NCI-H510A treated with DMSO at 0.1 percent for 48 hours (cell line): ENCODE measurements around the gene ITGAV.

Experiments
- DNase-seq: peaks from one replicate; lab custom pipeline; 2025; lab: John Stamatoyannopoulos, UW

ITGAV gene

DNA sequence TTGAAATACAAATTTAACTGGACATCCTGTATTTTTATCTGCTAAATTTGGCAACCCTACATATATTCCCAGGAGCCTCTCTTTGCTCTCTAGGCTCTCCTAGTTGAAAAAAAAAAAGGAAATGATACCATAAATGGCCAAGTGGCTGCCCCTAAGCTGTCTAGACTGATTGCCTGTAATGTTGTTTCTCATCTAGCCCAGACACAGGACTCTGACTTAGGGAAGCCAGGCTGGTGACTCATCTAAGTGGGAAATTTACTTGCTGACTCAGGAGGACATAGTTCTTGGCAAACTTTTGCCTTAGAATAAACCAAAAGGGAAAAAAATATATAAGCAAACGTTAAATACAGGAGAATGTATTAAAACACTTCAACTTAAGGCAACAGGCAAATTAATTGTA lies 14.6 kb upstream of the ITGAV start:
- no peak for DNase-seq

DNA sequence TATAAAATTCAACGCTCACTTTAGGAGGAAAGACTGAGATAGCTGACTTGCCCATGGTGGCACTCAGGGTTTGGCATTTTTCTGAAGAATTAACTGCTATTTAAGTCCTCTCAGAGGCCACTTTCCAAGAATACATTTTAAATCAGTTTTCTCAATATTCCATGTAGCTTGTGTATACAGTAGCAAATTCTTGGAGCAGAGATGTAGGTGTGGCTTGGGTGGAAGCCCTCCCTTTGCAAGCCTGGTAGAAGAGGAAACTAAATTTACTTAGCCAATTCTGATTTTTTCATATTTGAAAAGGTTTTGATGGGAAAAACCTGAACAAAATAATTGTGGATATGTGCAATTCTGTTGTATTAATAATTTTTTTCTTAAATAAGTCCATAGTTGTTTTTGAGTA lies 14.0 kb upstream of the ITGAV start:
- DNase-seq, result no peak

DNA sequence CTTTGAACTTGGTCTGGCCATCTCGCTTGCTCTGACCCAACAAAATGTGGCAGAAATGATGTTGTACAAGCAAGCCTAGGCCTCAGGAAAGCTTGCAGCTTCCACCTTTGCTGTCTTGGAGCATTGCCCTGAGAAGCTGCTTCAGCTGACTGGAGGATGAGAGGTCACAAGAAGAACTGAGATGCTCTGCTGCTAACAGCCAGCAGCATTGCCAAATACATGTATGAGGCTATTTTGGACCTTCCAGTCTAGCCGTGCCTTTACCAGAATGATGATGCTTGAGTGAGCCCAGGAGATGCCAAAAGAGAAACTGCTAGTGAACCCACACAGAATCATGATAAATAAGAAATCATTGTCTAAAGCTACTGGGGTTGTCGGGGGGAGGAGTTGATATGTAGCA lies 13.2 kb upstream of the ITGAV start:
- DNase-seq, result no peak

DNA sequence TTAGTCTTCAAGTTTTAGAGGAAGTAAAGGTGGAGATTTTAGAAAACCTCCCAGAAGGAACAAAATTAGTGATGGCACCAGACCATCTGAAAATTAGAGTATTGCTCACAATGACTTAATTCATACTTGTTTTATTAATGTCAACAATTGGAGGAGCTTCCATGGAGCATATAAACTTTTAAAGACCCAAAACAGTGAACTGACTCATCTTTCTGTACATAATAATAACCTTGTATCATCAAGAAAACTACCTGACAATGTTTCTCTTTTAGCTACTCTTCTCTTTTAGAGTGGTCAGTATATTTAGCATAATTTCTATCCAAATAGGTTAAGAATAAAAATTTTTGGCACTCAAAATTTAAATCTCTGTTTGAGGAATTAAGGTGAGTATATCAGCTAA lies 7.2 kb upstream of the ITGAV start:
- DNase-seq, result no peak

GRCh38 chr2:186584053-186584452 lies 5.8 kb upstream of the ITGAV start:
- no peak for DNase-seq

- DNase-seq, result no peak
Measured at GRCh38 chr2:186588421-186588820, 1.4 kb upstream of the ITGAV start.

DNA sequence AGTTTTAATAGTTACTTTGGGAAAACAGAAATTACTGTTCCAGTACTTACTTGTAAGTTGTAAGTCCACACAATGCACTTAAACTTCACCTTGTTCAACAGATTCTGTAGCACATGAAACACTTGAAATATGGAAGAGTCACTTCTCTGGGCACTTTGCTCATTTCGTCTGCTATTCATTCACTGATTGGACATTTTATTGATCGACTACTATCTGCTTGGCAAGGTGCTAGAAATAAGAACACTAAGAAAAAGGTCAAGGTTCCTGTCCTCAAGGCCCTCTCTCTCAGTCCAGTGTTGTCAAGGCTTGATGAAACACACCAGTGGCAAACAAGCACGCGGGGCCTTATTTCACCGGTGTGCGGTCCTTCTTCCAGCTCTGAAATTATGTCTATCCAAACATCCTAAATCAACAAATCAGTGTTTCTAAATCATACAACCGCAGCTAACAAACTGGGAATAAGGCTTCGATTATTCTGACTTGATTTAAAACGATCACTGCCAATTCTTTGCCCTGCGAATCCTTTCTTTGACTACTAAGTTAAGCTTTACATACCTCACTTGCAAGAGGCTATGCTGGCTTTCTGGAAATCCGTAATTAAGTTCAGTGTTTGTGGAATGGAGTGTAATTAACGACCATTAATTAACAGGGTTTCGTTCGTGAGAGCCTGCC lies 780 bp upstream of the ITGAV start:
- no peak for DNase-seq

DNA sequence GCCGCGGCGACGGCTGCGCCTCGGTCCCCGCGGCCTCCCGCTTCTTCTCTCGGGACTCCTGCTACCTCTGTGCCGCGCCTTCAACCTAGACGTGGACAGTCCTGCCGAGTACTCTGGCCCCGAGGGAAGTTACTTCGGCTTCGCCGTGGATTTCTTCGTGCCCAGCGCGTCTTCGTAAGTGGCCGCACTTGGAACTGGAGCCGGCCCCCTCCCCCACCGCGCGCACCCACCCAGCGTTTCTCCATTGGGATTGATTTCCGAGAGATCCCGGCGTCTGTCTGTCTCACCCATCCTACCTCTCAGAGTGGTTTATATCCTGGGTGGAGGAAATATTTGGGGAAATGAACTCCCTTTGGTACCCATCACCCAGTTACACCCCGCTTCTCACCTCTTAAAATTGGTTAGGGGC lies 498 bp downstream of the ITGAV start:
- DNase-seq, result peak; percentile 41

GRCh38 chr2:186590759-186591505 lies 1.1 kb downstream of the ITGAV start:
- DNase-seq, result peak; percentile 50

DNA sequence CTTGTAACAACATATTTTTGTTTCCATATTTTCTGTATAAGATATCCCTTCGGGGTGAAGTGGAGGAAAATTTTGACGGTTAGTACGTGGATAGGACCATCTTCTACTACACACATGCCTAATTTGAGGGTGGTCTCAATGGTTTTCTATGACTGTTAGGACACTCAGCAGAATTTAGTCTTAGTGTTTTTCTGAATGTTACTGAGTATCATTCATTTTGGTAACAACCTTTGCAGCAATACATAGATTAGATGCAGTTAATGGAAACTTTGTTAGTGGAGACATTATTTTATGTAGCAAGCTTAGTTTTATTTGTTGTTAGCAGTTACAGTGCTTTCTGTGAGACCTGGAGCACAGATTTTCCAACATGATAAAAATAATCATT lies 1.6 kb downstream of the ITGAV start:
- no peak for DNase-seq

GRCh38 chr2:186592137-186592875 lies 2.5 kb downstream of the ITGAV start:
- no peak for DNase-seq

- DNase-seq, result no peak
Measured at GRCh38 chr2:186593523-186593922, 3.7 kb downstream of the ITGAV start.

- DNase-seq, result no peak
Measured at GRCh38 chr2:186594001-186594722, 4.3 kb downstream of the ITGAV start.

GRCh38 chr2:186595219-186595618 lies 5.4 kb downstream of the ITGAV start:
- peak; percentile 16 for DNase-seq

- no peak for DNase-seq
Measured at GRCh38 chr2:186599186-186599778, 9.4 kb downstream of the ITGAV start.

DNA sequence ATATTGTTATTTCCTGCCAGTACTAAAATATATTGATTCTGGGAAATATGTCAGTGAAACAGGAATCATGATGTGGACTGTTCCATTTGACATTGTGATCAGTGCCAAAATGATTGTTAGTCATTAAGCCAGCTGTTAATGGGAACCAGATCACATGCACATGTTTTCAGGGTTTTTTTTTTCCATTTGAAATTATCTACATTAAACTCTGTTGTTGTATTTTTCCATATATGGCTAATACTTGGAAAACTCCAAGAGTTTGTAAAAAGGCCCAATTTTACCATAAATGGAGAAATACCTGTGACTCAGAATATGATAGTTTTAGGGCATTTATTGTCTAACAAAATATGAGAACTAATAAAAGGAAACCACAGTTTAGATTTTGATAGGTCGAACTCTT lies 13.4 kb downstream of the ITGAV start:
- DNase-seq, result no peak

- peak; percentile 13 for DNase-seq
Measured at GRCh38 chr2:186605041-186605440, 15.2 kb downstream of the ITGAV start.

- no peak for DNase-seq
Measured at GRCh38 chr2:186607660-186608324, 17.9 kb downstream of the ITGAV start.

DNA sequence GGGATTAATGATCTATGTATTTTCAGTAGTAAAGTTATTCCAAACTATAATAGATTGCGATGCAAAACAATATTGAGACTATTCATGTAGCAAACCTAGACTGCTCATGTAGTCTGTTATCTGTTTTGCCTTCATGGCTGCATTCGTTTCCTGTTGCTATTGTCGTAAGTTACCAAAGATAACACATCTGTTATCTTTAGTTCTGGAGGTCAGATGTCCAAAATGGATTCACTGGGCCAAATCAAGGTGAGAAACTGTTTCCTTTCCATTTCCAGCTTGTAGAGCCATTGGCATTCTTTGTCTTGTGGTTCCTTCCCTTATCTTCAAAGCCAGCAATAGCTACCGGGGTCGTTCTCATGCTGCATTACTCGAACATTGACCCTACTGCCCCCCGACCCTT lies 20.9 kb downstream of the ITGAV start:
- no peak for DNase-seq

- no peak for DNase-seq
Measured at GRCh38 chr2:186611526-186611925, 21.7 kb downstream of the ITGAV start.

- DNase-seq, result no peak
Measured at GRCh38 chr2:186612026-186612425, 22.2 kb downstream of the ITGAV start.
